AG04450 (cell line): Measurements from ENCODE around the gene COL13A1. TPM values are rescaled to one million over a fixed set of nuclear protein-coding genes. Genes with fewer than 3 reads are reported as not detected.

Experiments
- CTCF ChIA-PET: fragments of 300-600, 350-600 bp; formaldehyde crosslinking; extraction: SDS; loops from one replicate; lab custom pipeline; 2022; ENCODE audit warnings: antibody characterized with exemption, inconsistent platforms; lab: Charles Lee
- POLR2A ChIA-PET: fragments of 350-600 bp; formaldehyde crosslinking; extraction: SDS; loops from one replicate; lab custom pipeline; 2021; ENCODE audit warnings: antibody characterized with exemption, inconsistent platforms; lab: Yijun Ruan, JAX
- DNase-seq: peaks from one replicate; pipeline ENCODE4 v3.0.0-alpha.2; 2011; ENCODE audit warnings: low read depth, low spot score
- H3K27ac ChIP-seq: one replicate; pipeline ENCODE4 v1.5.1; 2012; ENCODE audit warnings: low read depth, low read length, control low read depth
- H3K27me3 ChIP-seq: one replicate; pipeline ENCODE4 v1.6.0; 2012; ENCODE audit warnings: low read length; ENCODE audit not compliant: control insufficient read depth, insufficient read depth
- H3K4me3 ChIP-seq: 2 replicates; pipeline ENCODE4 v1.5.1; 2011; ENCODE audit warnings: mild to moderate bottlenecking, low read depth, low read length, control low read depth
- H3K9me3 ChIP-seq: 2 replicates; pipeline ENCODE4 v1.5.1; 2012; ENCODE audit warnings: low read length; ENCODE audit not compliant: control insufficient read depth, insufficient read depth
- polyA plus RNA-seq: library from polyadenylated mRNA; depleted of rRNA; stranded (reverse); fragments of >200 nt; gene quantifications from 2 replicates; pipeline ENCODE4 v1.2.3, GENCODE V29; 2011
- TF ChIP-seq, protein P1 (sequence below): IDR thresholded peaks from 2 replicates; pipeline ENCODE4 v1.5.1; 2011; ENCODE audit warnings: low read depth, low read length, control low read depth, inconsistent platforms

The COL13A1 gene
- polyA plus RNA-seq, 1 experiment, result 13.1 TPM

DNA sequence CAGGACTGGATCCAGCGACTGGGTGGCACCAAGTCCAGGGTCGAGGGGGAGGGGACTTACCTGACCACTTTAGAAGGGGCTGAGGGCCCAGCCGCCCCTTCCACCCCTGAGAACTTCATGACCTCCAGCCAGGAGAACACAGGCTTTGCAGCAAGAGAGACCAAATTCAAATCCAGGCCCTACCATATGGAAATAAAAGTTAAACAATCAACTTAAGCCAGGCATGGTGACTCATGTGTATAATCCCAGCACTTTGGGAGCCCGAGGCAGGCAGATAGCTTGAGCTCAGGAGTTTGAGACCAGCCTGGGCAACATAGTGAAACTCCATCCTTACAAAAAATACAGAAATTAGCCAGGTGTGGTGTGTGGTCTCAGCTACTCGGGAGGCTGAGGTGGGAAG lies 61.9 kb downstream of the COL13A1 start:
- Histone ChIP-seq H3K4me3 (no peak overlapping the region), H3K27ac (peak overlapping the region; percentile 59), H3K9me3 (no peaks in the 10 kb centered on the region), H3K27me3 (no peaks in the 10 kb centered on the region)
- CTCF ChIA-PET, result interaction anchor here (0.7 kb wide), 1 partner anchor 219 kb away, joined by 4 read pairs; no protein-coding TSS in a partner anchor
- TF ChIP-seq, protein P1, sequence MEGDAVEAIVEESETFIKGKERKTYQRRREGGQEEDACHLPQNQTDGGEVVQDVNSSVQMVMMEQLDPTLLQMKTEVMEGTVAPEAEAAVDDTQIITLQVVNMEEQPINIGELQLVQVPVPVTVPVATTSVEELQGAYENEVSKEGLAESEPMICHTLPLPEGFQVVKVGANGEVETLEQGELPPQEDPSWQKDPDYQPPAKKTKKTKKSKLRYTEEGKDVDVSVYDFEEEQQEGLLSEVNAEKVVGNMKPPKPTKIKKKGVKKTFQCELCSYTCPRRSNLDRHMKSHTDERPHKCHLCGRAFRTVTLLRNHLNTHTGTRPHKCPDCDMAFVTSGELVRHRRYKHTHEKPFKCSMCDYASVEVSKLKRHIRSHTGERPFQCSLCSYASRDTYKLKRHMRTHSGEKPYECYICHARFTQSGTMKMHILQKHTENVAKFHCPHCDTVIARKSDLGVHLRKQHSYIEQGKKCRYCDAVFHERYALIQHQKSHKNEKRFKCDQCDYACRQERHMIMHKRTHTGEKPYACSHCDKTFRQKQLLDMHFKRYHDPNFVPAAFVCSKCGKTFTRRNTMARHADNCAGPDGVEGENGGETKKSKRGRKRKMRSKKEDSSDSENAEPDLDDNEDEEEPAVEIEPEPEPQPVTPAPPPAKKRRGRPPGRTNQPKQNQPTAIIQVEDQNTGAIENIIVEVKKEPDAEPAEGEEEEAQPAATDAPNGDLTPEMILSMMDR, result no peak
- POLR2A ChIA-PET, result interaction anchor here (0.9 kb wide), 1 partner anchor 62 kb away, joined by 3 read pairs; no protein-coding TSS in a partner anchor
- no peak for DNase-seq

DNA sequence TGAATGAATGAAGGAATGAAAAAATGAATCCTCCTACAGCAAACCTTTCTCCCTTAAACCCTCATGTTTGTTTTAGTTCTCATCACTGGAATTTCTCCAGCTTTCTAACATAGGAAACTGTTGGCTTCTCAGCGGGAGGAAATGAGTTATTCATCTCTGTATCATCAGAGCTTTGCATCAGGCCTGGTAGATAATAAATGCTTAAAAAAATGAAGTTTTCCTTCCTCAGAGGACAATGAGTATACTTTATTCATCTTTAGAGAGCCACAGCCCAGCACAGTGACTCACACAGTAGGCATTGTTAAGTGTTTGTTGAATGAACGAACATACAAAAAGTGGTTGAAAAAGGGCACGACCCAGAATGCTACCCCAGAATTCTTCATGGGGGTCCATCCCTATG lies 62.6 kb downstream of the COL13A1 start:
- Histone ChIP-seq H3K9me3 (no peaks in the 10 kb centered on the region), H3K27ac (peak overlapping the region; percentile 86), H3K27me3 (no peaks in the 10 kb centered on the region), H3K4me3 (no peak overlapping the region)
- CTCF ChIA-PET, result interaction anchor here (0.7 kb wide), 1 partner anchor 220 kb away, joined by 4 read pairs; no protein-coding TSS in a partner anchor
- DNase-seq, result peak; percentile 47
- TF ChIP-seq, protein P1, result no peak
- POLR2A ChIA-PET, result interaction anchor here (0.6 to 0.9 kb wide), 2 partner anchors 63 to 65 kb away, joined by 3 read pairs; no protein-coding TSS in a partner anchor

DNA sequence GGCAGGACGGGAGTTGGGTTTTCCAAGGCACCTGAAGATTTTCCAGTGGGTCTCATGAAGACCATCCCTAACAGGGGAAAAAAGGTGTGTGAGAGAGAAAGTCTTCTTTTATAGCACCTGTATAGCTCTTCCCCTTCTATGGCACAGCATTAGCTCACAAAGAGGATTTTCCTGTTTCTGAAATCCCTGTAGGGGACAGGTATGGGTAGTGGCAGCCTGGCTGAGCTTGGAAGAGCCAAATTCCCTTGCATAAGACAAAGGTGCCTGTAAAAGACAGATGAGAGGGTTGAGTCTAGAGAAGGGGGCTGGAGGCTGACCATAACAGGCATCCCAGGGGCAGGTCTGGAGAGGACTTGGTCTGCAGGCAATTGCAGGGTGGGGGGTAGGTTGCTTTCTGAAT lies 63.7 kb downstream of the COL13A1 start:
- H3K27me3 ChIP-seq, result no peaks in the 10 kb centered on the region
- ChIA-PET CTCF (interaction anchor here (1.7 kb wide), 1 partner anchor 66 kb away, joined by 6 read pairs; no protein-coding TSS in a partner anchor), POLR2A (no interaction called here)
- TF ChIP-seq, protein P1, result no peak
- H3K27ac ChIP-seq, result peak overlapping the region; percentile 2
- H3K9me3 ChIP-seq, result no peaks in the 10 kb centered on the region
- no peak overlapping the region for H3K4me3 ChIP-seq
- DNase-seq, result no peak

DNA sequence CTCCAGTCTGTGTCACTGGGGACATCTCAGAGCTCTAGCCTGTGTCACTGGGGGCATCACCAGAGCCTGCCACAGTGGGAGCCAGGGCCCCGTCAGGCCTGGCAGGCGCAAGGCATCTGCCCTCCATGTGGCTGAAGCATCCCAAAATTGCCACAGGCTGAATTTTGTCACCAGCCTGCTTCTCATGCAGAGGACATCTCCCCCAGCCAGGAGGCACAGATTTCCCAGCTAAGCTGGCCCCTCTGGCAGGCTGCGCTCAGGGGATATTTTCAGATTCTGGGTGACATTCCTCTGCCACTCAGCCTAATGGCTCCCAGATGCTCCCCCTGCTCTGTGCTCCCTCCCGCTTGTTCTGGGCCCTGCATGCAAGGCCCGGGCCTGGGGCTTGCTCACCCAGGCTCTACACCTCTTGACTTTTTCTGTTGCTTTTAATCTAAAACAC lies 64.6 kb downstream of the COL13A1 start:
- H3K27me3 ChIP-seq, result no peaks in the 10 kb centered on the region
- CTCF ChIA-PET, result interaction anchor here (1.7 kb wide), 1 partner anchor 67 kb away, joined by 6 read pairs; no protein-coding TSS in a partner anchor
- no peak for DNase-seq
- POLR2A ChIA-PET, result no interaction called here
- TF ChIP-seq, protein P1, result no peak
- peak overlapping the region; percentile 73 for H3K27ac ChIP-seq
- no peaks in the 10 kb centered on the region for H3K9me3 ChIP-seq
- no peak overlapping the region for H3K4me3 ChIP-seq

DNA sequence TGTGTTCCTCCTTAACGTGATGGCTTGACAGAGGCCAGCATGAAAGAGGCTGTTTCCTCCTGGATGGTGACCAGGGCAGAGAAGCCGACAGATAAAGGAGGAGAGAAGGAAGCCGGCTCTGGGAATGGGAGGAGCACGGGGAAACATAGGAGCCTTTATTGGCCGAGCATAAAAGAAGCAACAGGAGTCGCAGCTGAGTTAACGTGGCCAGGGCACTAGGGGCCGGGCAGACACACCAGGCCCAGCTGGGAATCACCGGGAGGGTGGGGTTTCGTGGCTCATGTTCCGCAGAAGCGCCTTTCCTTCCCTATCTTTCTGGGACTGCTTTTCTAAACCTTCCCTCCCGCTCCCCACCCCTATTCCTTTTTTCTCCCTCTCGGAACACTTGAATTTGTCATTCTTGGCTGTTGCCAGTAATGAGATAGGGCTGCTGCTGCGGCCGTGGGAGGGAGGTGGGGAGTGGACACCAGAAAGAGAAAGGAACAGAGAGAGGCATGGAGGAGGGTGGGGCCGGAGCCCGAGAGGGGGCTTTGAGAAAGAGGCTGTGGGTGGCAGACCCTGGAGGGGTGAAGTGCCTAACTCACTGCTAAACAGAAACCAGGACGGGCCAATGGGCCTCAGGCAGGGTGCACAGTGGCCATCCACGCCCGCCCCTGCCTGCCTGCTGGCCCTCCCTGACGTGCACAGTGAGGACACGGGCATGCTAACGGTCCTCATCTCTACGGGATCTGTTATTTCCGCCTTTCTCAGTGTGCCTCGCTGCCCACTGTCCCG lies 65.2 kb downstream of the COL13A1 start:
- CTCF ChIA-PET, result interaction anchor here (1.7 kb wide), 1 partner anchor 67 kb away, joined by 6 read pairs; no protein-coding TSS in a partner anchor
- Histone ChIP-seq H3K9me3 (no peaks in the 10 kb centered on the region), H3K4me3 (0 out of 2 replicates have a peak overlapping the region, but pooled peaks have one; percentile 17), H3K27ac (peak overlapping the region; percentile 73), H3K27me3 (no peaks in the 10 kb centered on the region)
- DNase-seq, result peak; percentile 38
- POLR2A ChIA-PET, result no interaction called here
- TF ChIP-seq, protein P1, result peak; percentile 24; the same call in 1 of the 2 replicates
